Measurements from ENCODE around the gene CD63. TPM values are rescaled to one million over a fixed set of nuclear protein-coding genes. Genes with fewer than 3 reads are reported as not detected.
A peak's percentile ranks its signal among the peaks of the same experiment; 100 is the strongest.

Gene CD63
- total and polyA plus RNA-seq, 12 donors, result 796 to 2,350 (median 1,526) TPM

DNA sequence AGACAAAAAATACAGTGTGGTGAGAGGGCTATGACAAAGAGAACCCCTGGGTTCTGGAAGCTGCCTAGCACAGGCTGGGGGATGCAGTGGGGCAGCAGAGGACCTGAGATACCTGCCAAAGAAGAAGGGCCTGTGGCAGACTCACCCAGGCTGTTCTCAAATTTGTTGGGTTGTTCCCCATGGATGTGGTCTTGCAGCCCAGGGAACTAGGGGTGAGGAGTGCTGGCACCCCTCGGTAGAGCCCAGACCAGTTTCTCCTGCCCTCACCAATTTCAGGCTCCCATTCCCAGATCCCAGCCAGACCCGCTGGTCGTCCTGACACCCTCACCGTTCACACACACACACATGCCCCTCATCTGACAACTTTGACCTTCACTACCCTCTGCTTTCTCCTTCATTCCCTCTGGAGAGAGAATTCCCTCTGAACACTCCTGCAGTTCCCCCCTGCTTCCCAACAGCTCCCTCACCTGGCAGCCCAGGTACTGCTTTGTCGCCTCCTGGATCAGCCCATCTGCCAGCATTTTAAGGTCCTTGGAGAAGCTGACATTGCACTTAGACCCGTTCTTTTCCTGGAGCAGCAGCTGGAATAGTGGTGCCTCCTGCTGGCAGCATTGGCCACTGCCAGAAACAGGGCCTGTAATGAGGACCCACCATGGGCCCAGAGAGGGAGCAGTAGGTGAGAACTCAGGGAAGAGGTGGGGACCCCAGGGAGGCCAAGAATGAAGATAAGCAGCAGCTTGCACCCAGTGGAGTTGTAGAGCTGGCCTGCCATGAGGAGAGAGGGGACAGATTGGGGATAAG, 8.2 kb upstream of the CD63 start:
- DNase-seq, result peak; percentile 59 to 87 (median 75)
- intact Hi-C loops (cut with DNase I), result loop anchor here in 1 of 2 donors (5.0 kb wide), 1 partner anchor 200 kb away; no protein-coding TSS in a partner anchor

DNA sequence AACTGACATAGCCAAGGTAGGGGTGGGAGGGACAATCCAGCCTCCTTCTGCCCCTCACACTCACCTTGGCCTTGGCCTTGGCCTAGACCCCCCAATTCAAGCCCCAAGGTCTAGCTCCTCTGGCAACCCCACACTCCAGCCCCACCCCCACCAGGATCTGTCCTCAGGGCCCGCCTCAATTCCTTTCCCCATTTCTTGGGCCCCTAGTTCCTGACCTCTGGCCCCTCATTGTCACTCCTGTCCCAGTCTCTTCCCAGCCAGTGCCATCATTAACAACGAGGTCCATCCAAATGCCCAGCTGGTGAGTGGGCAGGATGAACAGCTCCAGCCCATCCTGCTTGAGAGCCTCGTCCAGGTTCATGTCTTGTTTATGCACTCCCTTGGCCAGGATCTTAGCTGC, 7.3 kb upstream of the CD63 start:
- intact Hi-C loops (cut with DNase I), result loop anchor here in 1 of 2 donors (5.0 kb wide), 1 partner anchor 201 kb away; no protein-coding TSS in a partner anchor
- no peak overlapping the region for H3K27ac ChIP-seq
- H3K9me3 ChIP-seq (replicated peaks in 1 of 3), result no peaks in the 10 kb centered on the region
- TF ChIP-seq, protein P1, sequence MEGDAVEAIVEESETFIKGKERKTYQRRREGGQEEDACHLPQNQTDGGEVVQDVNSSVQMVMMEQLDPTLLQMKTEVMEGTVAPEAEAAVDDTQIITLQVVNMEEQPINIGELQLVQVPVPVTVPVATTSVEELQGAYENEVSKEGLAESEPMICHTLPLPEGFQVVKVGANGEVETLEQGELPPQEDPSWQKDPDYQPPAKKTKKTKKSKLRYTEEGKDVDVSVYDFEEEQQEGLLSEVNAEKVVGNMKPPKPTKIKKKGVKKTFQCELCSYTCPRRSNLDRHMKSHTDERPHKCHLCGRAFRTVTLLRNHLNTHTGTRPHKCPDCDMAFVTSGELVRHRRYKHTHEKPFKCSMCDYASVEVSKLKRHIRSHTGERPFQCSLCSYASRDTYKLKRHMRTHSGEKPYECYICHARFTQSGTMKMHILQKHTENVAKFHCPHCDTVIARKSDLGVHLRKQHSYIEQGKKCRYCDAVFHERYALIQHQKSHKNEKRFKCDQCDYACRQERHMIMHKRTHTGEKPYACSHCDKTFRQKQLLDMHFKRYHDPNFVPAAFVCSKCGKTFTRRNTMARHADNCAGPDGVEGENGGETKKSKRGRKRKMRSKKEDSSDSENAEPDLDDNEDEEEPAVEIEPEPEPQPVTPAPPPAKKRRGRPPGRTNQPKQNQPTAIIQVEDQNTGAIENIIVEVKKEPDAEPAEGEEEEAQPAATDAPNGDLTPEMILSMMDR (IDR thresholded peaks at IDR 0.05), result no peak
- no peak for TF ChIP-seq POLR2A (IDR thresholded peaks at IDR 0.05)
- DNase-seq, result peak in 1 of 7 donors; percentile 44
- peaks cover 6 to 11% of the 10 kb centered on the region in 2 donors for H3K4me1 ChIP-seq (replicated peaks in 1 of 2)
- 45 to 61% (median 49%) methylated on average over 3 of the region's 3 CpGs for WGBS, 4 donors
- H3K4me3 ChIP-seq, result no peak overlapping the region
- H3K36me3 ChIP-seq (replicated peaks in 1 of 2), result no peaks in the 10 kb centered on the region
- no peaks in the 10 kb centered on the region for H3K27me3 ChIP-seq

More for the DNA sequence above, 8.2 kb upstream of the CD63 start:
- Histone ChIP-seq H3K27me3 (no peaks in the 10 kb centered on the region), H3K9me3 (replicated peaks in 1 of 3) (no peaks in the 10 kb centered on the region), H3K36me3 (replicated peaks in 1 of 2) (no peaks in the 10 kb centered on the region), H3K4me3 (no peak overlapping the region), H3K27ac (peak overlapping the region in 2 of 5 donors; percentile 8 to 81), H3K4me1 (replicated peaks in 1 of 2) (peaks cover 6 to 11% of the 10 kb centered on the region in 2 donors)
- no peak for TF ChIP-seq POLR2A (IDR thresholded peaks at IDR 0.05)
- TF ChIP-seq, protein P1 (IDR thresholded peaks at IDR 0.05), result peak; percentile 45 to 86 (median 76)
- WGBS, 4 donors, result 17 to 31% (median 28%) methylated on average over 6 of the region's 6 CpGs

DNA sequence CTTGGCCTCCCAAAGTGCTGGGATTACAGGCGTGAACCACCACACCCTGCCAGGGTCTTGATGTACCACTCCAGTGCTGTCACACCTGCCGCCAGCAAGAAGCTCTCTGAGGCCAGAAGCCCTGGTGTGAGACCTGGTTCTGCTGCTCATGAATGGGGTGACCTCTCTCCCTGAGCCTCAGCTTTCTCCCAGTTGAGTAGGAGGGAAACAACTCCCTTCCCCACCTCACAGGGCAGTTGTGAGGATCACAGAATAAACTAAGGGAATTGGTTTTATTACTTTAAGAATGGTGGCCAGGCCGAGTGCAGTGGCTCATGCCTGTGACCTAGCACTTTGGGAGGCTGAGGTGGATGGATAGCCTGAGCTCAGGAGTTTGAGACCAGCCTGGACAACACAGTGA, 5.8 kb upstream of the CD63 start:
- Histone ChIP-seq H3K36me3 (replicated peaks in 1 of 2) (no peaks in the 10 kb centered on the region), H3K4me3 (no peak overlapping the region), H3K27ac (no peak overlapping the region), H3K9me3 (replicated peaks in 1 of 3) (no peaks in the 10 kb centered on the region), H3K27me3 (no peaks in the 10 kb centered on the region), H3K4me1 (replicated peaks in 1 of 2) (peaks cover 17 to 25% of the 10 kb centered on the region in 2 donors)
- peak in 2 of 7 donors; percentile 18 to 38 for DNase-seq
- 86 to 97% (median 91%) methylated on average over 1 to 3 of the region's 3 CpGs for WGBS, 4 donors
- intact Hi-C loops (cut with DNase I), result no loop called here
- no peak for TF ChIP-seq POLR2A (IDR thresholded peaks at IDR 0.05)
- TF ChIP-seq, protein P1 (IDR thresholded peaks at IDR 0.05), result no peak

DNA sequence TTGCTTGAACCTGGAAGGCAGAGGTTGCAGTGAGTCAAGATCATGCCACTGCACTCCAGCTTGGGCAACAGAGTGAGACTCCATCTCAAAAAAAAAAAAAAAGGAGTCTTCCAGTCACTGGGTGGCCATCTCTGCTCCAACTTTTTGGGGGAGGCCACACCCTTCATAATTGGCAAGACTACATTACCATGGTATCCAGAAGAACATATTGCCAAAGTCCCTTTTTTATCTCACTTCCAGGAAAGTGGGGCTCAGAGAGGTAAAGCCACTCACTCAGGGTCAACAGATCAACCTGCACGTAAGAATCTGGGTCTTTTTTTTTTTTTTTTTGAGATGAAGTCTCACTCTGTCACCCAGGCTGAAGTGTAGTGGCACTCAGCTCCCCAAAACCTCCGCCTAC, 5.0 kb upstream of the CD63 start:
- 67 to 79% (median 76%) methylated on average over 2 of the region's 2 CpGs for WGBS, 4 donors

More for the DNA sequence above, 5.0 kb upstream of the CD63 start:
- TF ChIP-seq, protein P1 (IDR thresholded peaks at IDR 0.05), result no peak
- no peak for TF ChIP-seq POLR2A (IDR thresholded peaks at IDR 0.05)
- DNase-seq, result no peak
- no peak overlapping the region for H3K4me3 ChIP-seq
- no peaks in the 10 kb centered on the region for H3K36me3 ChIP-seq (replicated peaks in 1 of 2)
- H3K9me3 ChIP-seq (replicated peaks in 1 of 3), result no peaks in the 10 kb centered on the region
- peaks cover 21 to 25% of the 10 kb centered on the region in 2 donors for H3K4me1 ChIP-seq (replicated peaks in 1 of 2)
- H3K27me3 ChIP-seq, result no peaks in the 10 kb centered on the region
- intact Hi-C loops (cut with DNase I), result no loop called here
- no peak overlapping the region for H3K27ac ChIP-seq

Measured in adrenal gland (tissue), 12 donors.